Medulla oblongata (tissue), 1 donor: ENCODE measurements around the gene FLNA.
"Not testable (repeated sequence)": the region's sequence is repeated elsewhere in the genome, so short reads cannot be mapped to it uniquely, and the experiment has no call there.

Experiments used
- DNase-seq: peaks from one replicate; pipeline ENCODE4 v3.0.0-alpha.2; 2015; ENCODE audit errors: extremely low spot score

Gene FLNA

DNA sequence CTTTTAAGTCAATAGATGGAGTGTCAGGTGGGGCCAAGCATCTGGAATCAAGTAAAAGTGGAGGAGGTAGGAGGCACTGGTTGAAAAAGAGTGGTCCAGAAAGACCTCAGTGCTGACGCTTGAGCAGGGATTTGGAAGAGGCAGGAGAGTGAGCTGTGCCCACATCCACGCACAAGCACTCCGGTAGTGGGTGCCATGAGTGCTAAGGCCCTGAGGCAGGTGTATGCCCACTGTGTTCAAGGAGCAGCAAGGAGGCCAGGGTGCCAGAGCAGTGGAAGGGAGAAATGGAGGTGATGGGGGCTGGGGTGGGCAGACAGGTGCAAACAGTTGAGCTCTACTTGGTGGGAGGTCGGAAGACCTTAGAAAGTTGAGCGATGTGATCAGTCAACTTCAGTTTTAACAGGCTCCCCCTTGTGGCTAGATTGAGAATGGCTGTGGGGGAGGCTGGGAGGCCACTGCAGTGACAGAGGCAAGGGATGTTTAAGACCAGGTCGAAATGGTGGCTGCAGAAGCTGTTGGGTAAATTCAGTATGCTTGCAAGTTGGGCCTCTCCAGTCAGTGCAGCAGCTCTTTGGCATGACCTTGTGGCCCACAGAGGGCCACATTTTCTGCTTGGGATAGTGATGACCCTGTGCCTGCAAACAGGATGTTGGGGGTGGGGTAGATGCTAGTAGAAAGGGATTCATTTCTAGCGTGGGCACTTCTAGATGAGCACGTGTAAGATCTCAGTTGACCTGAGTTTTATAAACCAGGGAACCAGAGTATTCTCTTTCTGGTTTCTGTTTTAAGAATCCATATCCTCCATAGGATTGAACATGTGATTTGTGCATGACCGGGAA lies 66.1 kb downstream of the FLNA start:
- peak; percentile 46 for DNase-seq

DNA sequence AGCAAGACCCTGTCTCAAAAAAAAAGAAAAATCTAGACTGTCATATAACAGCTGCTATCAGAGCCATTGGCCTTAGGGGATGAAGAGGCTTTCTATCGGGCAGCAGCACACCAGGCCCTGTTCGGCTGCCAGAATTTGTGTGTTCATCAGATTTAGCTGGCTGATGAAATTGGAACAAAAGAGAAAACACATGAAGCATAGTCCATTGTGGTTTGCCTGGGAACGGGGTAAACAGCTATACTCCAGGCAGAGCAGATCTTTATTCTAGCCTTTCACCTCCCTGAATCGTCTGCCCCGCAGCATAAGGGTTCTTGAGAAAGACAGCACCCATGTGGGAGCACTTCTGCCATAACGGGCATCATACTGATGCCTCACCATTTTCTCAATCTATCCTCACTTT lies 67.2 kb downstream of the FLNA start:
- DNase-seq, result no peak

DNA sequence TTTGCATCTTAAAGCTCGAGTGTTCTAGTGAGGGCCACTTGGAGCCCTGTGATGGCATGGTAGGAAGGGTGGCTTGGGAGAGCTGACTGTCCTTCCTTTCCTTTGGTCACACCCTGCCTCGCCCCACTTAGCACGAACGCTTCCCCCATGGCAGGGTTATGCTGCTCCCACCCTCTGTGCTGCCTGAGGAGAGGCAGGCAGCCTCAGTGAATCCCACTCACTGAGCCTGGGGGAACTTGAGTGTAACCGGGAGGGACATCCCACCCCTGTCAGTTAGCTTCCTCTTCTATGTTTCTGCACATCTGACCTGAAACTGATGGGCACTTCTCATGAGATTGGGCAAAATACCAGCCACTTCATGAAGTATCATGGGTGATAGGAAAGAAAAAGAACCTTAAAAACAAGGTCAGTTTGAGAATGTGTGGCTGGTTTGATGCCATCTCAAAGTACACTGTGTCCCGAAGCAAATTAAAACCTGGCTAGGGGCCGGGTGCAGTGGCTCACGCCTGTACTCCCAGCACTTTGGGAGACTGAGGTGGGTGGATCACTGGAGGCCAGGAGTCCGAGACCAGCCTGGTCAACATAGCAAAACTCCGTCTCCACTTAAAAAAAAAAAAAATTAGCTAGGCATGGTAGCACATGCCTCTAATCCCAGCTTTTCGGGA lies 68.8 kb downstream of the FLNA start:
- DNase-seq, result no peak

DNA sequence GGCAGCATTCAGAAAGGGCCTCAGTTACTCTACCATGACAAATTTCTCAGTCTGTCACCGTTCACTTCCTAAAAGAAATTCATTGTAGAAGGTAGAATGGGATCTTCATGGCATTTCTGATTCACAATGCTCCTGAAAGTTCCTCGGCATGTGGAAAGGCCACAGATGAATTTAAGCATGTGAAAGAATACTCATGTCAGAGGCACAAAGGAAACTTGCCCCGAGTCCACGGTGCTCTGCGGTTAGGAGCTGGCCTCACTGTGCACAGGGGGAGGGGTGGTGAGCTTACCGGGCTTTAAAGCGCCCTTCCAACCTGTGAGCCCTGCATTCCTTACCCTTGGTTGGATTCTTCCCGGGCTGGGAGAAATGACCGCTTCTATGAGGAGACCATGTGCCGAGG lies 69.6 kb downstream of the FLNA start:
- no peak for DNase-seq

DNA sequence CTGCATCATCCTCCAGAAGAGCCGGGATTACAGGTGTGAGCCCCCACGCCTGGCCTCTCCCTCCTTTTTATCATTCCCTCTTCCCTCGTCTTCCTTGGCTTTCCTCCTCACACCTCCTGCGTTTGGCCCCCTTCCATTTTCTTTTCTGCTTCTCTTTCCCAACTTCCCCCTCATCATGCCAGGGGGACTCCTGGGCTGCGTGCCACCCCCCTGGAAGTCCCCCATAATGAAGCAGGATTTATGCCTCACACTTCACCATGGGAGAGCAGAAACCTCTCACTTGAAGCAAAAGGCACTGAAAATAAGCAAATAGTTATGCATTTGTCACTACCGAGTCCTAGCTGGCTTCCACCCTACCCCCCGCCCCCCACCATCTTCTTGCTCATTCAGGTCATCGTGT lies 71.0 kb downstream of the FLNA start:
- DNase-seq, result no peak

DNA sequence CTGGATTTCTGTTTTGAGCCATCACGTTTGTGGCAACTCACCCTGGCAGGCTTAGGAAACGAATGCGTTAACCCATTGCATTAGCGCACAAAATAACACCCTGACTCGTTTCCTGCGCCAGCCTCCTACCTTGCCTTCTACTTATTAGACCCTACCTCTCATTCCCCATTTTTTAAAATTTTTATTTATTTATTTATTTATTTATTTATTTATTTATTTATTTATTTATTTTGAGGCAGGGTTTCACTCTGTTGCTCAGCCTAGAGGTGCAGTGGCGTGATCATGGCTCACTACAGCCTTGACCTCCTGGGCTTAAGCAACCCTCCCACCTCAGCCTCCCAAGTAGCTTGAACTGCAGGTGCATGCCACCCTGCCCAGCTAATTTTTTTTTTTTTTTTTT lies 71.4 kb downstream of the FLNA start:
- not testable (repeated sequence) for DNase-seq

DNA sequence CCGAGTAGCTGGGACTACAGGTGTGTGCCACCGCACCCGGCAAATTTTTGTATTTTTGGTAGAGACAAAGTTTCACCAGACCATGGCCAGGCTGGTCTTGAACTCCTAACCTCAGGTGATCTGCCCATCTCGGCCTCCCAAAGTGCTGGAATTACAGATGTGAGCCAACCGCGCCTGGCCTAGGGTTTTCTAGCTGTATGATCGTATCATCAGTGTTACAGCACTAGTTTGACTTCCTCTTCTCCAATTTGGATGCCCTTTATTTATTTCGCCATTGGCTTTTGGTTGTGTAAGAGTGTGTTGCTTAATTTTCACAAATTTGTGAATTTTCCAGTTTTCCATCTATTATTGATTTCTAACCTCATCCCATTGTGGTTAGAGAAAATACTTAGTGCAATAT lies 73.6 kb downstream of the FLNA start:
- no peak for DNase-seq
